Activated CD8-positive, alpha-beta memory T cell treated with anti-CD3 and anti-CD28 coated beads, Interleukin-2, amount 10 ng/mL, durations not matched to agents 7 days and 5 days (primary cell): ENCODE measurements around the gene JUP. TPM values are rescaled to one million over a fixed set of nuclear protein-coding genes. Genes with fewer than 3 reads are reported as not detected.

ENCODE experiments used
- ATAC-seq: fragments of 150-1000 bp; cut with Tn5 transposase; one replicate; pipeline ENCODE4 v1.10.0; 2021; ENCODE audit warnings: moderate library complexity
- CTCF ChIA-PET: fragments of 350-600 bp; sonication (Branson Sonifier 250); formaldehyde crosslinking; loops from one replicate; lab custom pipeline; 2021; ENCODE audit warnings: antibody characterized with exemption; lab: Charles Lee
- DNase-seq: peaks from one replicate; pipeline ENCODE4 v3.0.0-alpha.2; 2020
- H3K27ac Mint-ChIP-seq: one replicate; pipeline ENCODE4 v1.8.0; 2021; ENCODE audit warnings: mild to moderate bottlenecking, mixed read lengths
- H3K27me3 Mint-ChIP-seq: one replicate; pipeline ENCODE4 v1.8.0; 2021; ENCODE audit warnings: mixed read lengths
- H3K36me3 Mint-ChIP-seq: one replicate; pipeline ENCODE4 v1.8.0; 2021; ENCODE audit warnings: mild to moderate bottlenecking, mixed read lengths
- H3K4me1 Mint-ChIP-seq: one replicate; pipeline ENCODE4 v1.8.0; 2021; ENCODE audit warnings: mixed read lengths
- H3K4me3 Mint-ChIP-seq: one replicate; pipeline ENCODE4 v1.8.0; 2021; ENCODE audit warnings: mild to moderate bottlenecking, moderate library complexity, mixed read lengths
- H3K9me3 Mint-ChIP-seq: one replicate; pipeline ENCODE4 v1.8.0; 2022; ENCODE audit warnings: low read depth, mixed read lengths
- total RNA-seq, 2 experiments: library from RNA; stranded (reverse); gene quantifications; one replicate each; pipeline ENCODE4 v1.2.3, GENCODE V29; 2021

Gene JUP
- total RNA-seq, 2 experiments from 2014 or later: 2.3 TPM

DNA sequence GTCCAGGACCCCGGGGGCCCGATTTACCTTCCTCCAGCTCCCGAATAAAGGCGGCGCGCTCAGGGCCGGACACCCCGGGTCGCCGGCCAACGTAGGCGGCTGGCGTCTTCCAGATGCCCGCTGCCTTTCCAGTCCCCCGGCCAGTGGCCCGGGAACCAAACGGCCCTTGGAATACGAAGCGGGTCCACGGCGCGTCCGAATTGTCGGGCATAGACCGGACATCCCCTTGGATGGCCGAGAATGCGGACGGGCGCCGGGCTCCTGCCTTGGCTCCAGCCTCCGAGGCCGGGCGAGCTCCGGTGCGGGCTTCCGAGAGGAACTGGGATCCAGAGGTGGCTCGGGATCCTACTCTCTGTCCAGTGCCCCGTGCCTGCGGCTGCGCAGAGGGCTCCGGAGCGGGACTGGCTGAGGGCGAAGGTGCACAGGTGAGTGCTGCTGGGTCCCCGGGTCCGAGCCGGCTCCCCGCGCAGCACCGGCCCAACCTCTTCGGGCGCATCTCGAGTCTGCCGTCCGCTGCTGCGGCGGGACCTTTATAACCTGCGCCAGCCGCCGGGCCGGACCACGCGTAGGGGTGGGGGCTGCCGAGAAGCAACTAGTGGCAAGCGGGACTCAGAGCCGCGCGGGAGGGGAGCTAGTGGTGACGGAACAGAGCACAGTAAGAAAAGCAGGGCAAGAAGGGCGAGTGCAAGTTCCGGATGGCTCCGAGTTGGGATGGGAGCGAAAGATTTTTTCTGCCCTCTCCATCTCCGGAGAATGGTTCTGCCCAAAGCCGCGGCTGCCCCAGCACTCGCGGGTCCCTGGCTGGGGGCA lies 52.2 kb downstream of the JUP start, which contains the start of gene HAP1:
Gene HAP1 (minus strand): TSS at position 505 of the 810 bp plus-strand sequence. CDS start 9 bp downstream, at position 496.
- ATAC-seq: no peak
- H3K4me3 Mint-ChIP-seq: no peak within 1 kb of the TSS
- H3K4me1 Mint-ChIP-seq: peaks cover 11% of the 10 kb centered on the region
- no peak for DNase-seq
- H3K27ac Mint-ChIP-seq: no peak within 1 kb of the TSS
- H3K36me3 Mint-ChIP-seq: peaks cover 1% of the 10 kb centered on the region
- CTCF ChIA-PET: interaction anchor here (1.3 to 4.7 kb wide), 2 partner anchors 55 to 67 kb away, joined by 4 to 41 read pairs; no protein-coding TSS in a partner anchor
- no peaks in the 10 kb centered on the region for H3K9me3 Mint-ChIP-seq
- peaks cover 69% of the 10 kb centered on the region for H3K27me3 Mint-ChIP-seq

- Mint-ChIP-seq H3K4me3 (no peak overlapping the region), H3K27ac (no peak overlapping the region), H3K36me3 (peaks cover 1% of the 10 kb centered on the region), H3K9me3 (no peaks in the 10 kb centered on the region), H3K4me1 (peaks cover 11% of the 10 kb centered on the region), H3K27me3 (peaks cover 70% of the 10 kb centered on the region)
- CTCF ChIA-PET: interaction anchor here (0.6 to 4.7 kb wide), 4 partner anchors 26 to 1030 kb away, joined by 3 to 41 read pairs (median 4); no protein-coding TSS in a partner anchor
- DNase-seq: no peak
- ATAC-seq: no peak
Observed at GRCh38 chr17:41733348-41734138, 53.0 kb downstream of the JUP start.

- no peak overlapping the region for H3K4me3 Mint-ChIP-seq
- peaks cover 5% of the 10 kb centered on the region for H3K4me1 Mint-ChIP-seq
- H3K27ac Mint-ChIP-seq: no peak overlapping the region
- peaks cover 1% of the 10 kb centered on the region for H3K36me3 Mint-ChIP-seq
- H3K27me3 Mint-ChIP-seq: peaks cover 60% of the 10 kb centered on the region
- no peaks in the 10 kb centered on the region for H3K9me3 Mint-ChIP-seq
- CTCF ChIA-PET: interaction anchor here (0.9 to 2.5 kb wide), 2 partner anchors 21 to 69 kb away, joined by 3 to 11 read pairs; no protein-coding TSS in a partner anchor
- ATAC-seq (no peak), DNase-seq (no peak)
Observed at GRCh38 chr17:41731836-41732235, 54.7 kb downstream of the JUP start.

DNA sequence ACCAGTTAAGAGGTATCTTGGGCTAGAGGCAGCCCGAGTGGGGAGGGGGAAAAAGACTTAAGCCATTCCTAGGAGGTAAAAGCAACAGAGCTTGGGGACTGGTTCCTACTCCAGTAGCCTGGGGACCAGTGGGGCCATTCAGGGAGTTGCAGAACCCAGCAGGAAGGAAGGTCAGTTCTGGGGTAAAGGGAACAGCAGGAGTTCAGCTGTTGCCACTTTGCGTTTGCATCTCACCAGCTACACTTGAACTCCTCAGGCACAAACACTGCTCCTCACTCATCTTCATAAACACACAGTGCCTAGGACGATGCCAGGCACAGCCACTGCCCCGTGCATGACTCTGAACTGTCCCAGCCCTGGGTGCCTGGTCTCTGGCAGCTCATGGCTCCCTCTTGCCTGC lies 56.0 kb downstream of the JUP start:
- peaks cover 5% of the 10 kb centered on the region for H3K4me1 Mint-ChIP-seq
- peaks cover 47% of the 10 kb centered on the region for H3K27me3 Mint-ChIP-seq
- no peak overlapping the region for H3K27ac Mint-ChIP-seq
- no peaks in the 10 kb centered on the region for H3K9me3 Mint-ChIP-seq
- ATAC-seq: no peak
- CTCF ChIA-PET: interaction anchor here (0.5 to 2.5 kb wide), 3 partner anchors 70 to 852 kb away, joined by 3 to 11 read pairs (median 3); partner anchors contain the start of gene KLHL11
- no peak overlapping the region for H3K4me3 Mint-ChIP-seq
- no peak for DNase-seq
- peaks cover 1% of the 10 kb centered on the region for H3K36me3 Mint-ChIP-seq

DNA sequence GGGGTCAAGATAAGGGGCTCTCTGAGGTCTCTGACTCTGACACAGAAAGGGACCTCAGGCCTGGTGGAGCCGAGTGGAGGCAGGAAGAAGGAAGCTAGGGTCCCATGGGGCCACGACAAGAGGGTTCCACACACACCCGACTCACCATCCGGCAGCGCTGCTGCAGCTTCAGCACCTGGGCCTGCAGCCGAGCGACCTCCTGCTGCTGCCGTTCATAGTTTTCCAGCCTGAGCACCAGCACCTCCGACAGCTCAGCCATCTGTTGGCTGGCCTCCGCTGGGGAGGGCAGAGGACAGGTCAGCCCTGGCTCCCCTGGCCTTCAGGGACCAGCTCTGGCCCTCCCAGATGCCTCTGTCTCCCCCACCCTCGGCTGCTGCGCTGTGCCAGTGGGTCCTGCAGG lies 58.5 kb downstream of the JUP start:
- ATAC-seq (no peak), DNase-seq (no peak)
- CTCF ChIA-PET: interaction anchor here (1.1 kb wide), 1 partner anchor 13 kb away, joined by 3 read pairs; no protein-coding TSS in a partner anchor
- Mint-ChIP-seq H3K36me3 (no peaks in the 10 kb centered on the region), H3K4me1 (no peaks in the 10 kb centered on the region), H3K9me3 (no peaks in the 10 kb centered on the region), H3K27ac (no peak overlapping the region), H3K4me3 (no peak overlapping the region), H3K27me3 (peaks cover 29% of the 10 kb centered on the region)

DNA sequence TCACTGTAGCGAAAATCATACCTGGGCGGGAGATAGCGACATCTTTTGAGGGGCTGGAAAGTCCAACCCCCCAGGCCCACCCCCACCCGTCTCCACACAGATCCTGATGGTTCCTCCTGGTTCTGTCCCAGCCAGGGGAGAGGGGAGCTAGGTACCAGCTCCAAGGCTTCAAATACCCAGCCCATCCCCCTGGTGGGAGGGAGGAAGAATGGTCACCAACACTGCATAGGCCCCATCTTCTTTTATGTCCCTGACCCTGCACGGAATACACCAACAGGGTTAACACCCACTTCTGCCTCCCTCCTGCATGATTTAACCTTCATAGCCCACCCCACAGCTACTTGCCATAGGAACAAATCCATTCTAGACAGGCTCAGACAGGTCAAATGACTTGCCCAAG lies 61.4 kb downstream of the JUP start:
- Mint-ChIP-seq H3K4me3 (no peak overlapping the region), H3K27ac (no peak overlapping the region), H3K36me3 (no peaks in the 10 kb centered on the region), H3K27me3 (peaks cover 4% of the 10 kb centered on the region), H3K4me1 (no peaks in the 10 kb centered on the region), H3K9me3 (no peaks in the 10 kb centered on the region)
- ATAC-seq (no peak), DNase-seq (no peak)
- CTCF ChIA-PET: interaction anchor here (1.1 to 2.3 kb wide), 2 partner anchors 12 to 86 kb away, joined by 3 to 8 read pairs; partner anchors contain the start of gene P3H4

DNA sequence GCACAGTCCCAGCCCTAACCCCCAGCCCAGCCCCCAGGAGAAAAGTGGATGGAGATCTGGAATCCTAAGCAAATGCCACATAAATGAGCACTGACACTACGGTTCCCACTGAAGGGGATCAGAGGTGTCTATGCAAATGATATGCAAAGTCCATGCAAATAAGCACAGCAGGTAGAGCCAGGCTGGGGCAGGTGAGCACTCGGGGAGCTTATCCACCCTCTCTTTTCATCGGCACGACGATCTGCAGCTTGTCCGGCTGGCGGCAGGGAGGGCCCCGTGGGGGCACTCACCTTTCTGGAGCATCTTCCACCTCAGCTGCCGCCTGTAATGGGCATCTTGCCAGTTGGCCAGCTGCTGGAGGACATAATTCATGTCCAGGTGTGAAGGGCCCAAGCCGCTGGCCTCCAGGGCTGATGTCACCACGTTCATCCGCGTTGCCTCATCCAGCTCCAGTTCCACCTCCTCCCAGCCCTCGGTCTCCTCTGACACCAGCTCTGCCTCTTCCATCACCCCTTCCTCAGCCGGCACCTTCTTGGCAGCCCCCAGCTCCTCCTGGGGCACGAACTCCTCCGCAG lies 61.9 kb downstream of the JUP start:
- no peak for DNase-seq
- Mint-ChIP-seq H3K4me3 (no peak overlapping the region), H3K27ac (no peak overlapping the region), H3K36me3 (no peaks in the 10 kb centered on the region), H3K4me1 (no peaks in the 10 kb centered on the region), H3K27me3 (peaks cover 3% of the 10 kb centered on the region), H3K9me3 (no peaks in the 10 kb centered on the region)
- ATAC-seq: no peak
- CTCF ChIA-PET: interaction anchor here (1.1 kb wide), 1 partner anchor 87 kb away, joined by 3 read pairs; the partner anchor contains the start of gene P3H4

GRCh38 chr17:41723801-41724475 lies 62.6 kb downstream of the JUP start:
- DNase-seq: no peak
- ATAC-seq: peak; percentile 30
- Mint-ChIP-seq H3K36me3 (no peaks in the 10 kb centered on the region), H3K4me3 (no peak overlapping the region), H3K27ac (no peak overlapping the region), H3K4me1 (no peaks in the 10 kb centered on the region), H3K9me3 (no peaks in the 10 kb centered on the region), H3K27me3 (peaks cover 3% of the 10 kb centered on the region)
- CTCF ChIA-PET: interaction anchor here (1.3 kb wide), 1 partner anchor 14 kb away, joined by 3 read pairs; no protein-coding TSS in a partner anchor

DNA sequence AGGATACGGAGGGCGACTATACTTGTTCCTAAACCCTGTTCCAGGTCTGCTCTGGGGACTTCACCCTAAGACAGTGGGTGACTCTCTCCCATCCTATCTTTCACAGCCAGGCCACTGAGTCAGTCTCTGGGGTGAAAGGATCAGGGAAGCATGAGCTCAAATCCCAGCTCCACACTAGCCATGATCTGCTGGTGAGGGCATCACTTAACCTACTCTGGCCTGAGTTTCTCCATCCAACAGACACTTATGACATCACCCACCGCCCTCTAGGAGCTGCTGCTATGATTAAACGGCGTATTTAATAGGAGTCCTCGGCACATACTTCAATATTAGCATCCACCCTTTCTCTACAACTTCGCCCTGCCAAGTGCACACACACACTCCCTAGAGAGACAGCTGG lies 64.3 kb downstream of the JUP start:
- DNase-seq (no peak), ATAC-seq (no peak)
- H3K36me3 Mint-ChIP-seq: no peaks in the 10 kb centered on the region
- CTCF ChIA-PET: interaction anchor here (1.0 kb wide), 1 partner anchor 80 kb away, joined by 3 read pairs; no protein-coding TSS in a partner anchor
- H3K27me3 Mint-ChIP-seq: no peaks in the 10 kb centered on the region
- H3K9me3 Mint-ChIP-seq: no peaks in the 10 kb centered on the region
- no peak overlapping the region for H3K4me3 Mint-ChIP-seq
- no peak overlapping the region for H3K27ac Mint-ChIP-seq
- no peaks in the 10 kb centered on the region for H3K4me1 Mint-ChIP-seq

DNA sequence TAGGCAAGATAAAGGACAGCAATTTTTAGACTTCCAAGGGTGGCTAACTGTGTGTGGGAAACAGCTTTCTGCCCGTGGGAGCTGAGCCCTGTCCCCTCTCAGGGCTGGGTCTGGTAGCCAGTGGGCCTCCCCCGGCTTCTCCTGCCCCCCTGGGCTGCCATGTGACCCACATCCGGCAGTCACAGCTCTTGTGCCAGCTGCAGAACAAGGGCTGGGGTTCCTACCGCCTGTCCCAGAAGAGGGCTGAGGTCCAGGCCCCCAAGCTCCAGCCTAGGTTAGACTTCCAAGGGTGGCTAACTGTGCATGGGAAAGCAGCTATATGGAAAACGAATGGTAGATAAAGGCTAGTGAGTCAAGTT lies 68.2 kb downstream of the JUP start:
- Mint-ChIP-seq H3K27ac (no peak overlapping the region), H3K36me3 (no peaks in the 10 kb centered on the region), H3K4me3 (no peak overlapping the region), H3K9me3 (no peaks in the 10 kb centered on the region), H3K4me1 (no peaks in the 10 kb centered on the region), H3K27me3 (peaks cover 7% of the 10 kb centered on the region)
- ATAC-seq: no peak
- CTCF ChIA-PET: interaction anchor here (0.9 to 1.7 kb wide), 4 partner anchors 8 to 93 kb away, joined by 3 to 4 read pairs (median 4); partner anchors contain the start of gene P3H4
- no peak for DNase-seq

DNA sequence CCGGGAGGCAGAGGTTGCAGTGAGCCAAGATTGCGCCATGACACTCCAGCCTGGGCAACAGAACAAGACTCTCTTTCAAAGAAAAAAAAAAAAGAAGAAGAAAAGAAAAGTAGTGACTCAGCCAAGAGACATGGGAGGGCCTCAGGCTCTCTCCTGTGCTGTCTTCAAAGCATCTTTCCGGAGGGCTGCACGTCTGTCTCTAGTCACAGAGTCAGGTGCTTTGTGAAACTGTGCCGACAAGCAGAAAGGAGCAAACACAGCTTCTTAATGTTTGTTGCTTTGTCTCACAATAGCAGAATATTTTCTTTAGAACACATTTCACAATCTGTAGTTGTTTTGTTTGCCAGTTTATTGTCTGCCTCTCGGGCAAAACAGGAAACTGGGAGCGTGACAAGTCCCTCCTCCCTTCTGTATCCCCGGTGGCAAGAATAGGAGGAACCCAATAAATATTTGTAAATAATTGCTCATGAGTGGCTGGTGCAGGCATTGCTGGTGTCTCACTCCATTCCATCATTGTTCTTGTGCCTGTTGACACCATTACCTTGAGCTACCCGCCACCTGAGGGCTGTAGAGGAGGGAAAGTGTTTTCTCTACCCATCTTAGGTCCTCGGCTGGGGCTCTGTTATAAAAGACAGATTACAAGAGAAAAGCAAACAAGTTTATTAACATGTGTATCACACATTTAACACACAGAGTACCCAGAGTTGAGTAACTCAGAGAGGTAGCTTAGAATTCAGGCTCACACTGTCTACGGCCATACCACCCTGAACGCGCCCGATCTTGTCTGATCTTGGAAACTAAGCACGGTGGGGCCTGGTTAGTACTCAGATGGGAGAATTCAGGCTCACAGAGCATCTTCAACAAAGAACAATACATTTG lies 68.9 kb downstream of the JUP start:
- no peak for ATAC-seq
- Mint-ChIP-seq H3K27ac (no peak overlapping the region), H3K27me3 (peaks cover 9% of the 10 kb centered on the region), H3K9me3 (no peaks in the 10 kb centered on the region), H3K4me1 (no peaks in the 10 kb centered on the region), H3K36me3 (no peaks in the 10 kb centered on the region), H3K4me3 (no peak overlapping the region)
- DNase-seq: no peak
- CTCF ChIA-PET: interaction anchor here (0.9 to 1.7 kb wide), 4 partner anchors 8 to 94 kb away, joined by 3 to 4 read pairs (median 4); partner anchors contain the start of gene P3H4
